Neuronal stem cell (in vitro differentiated cells): ENCODE results near the gene TAB2.

ENCODE experiments used
- DNase-seq: peaks from one replicate; pipeline ENCODE4 v3.0.0-alpha.2; 2013; ENCODE audit warnings: low spot score
- H2AFZ ChIP-seq: one replicate; pipeline ENCODE4 v1.6.1; 2013; ENCODE audit warnings: mild to moderate bottlenecking, low read length, inconsistent platforms
- H2AK5ac ChIP-seq: 2 replicates; pipeline ENCODE4 v1.6.1; 2013; ENCODE audit warnings: low read depth, mild to moderate bottlenecking, inconsistent platforms, low read length, moderate library complexity, mixed read lengths
- H2BK120ac ChIP-seq: 2 replicates; pipeline ENCODE4 v1.6.1; 2013; ENCODE audit warnings: low read depth, mild to moderate bottlenecking, inconsistent platforms, low read length, moderate library complexity, mixed read lengths
- H2BK12ac ChIP-seq: one replicate; pipeline ENCODE4 v1.6.1; 2013; ENCODE audit warnings: low read length, inconsistent platforms
- H2BK15ac ChIP-seq: 2 replicates; pipeline ENCODE4 v1.6.1; 2013; ENCODE audit warnings: mild to moderate bottlenecking, low read length, inconsistent platforms, mixed read lengths
- H2BK5ac ChIP-seq: one replicate; pipeline ENCODE4 v1.6.1; 2013; ENCODE audit warnings: inconsistent platforms, mild to moderate bottlenecking, low read length, moderate library complexity
- H3K14ac ChIP-seq: one replicate; pipeline ENCODE4 v1.6.1; 2013; ENCODE audit warnings: low read length, inconsistent platforms
- H3K18ac ChIP-seq: 2 replicates; pipeline ENCODE4 v1.6.1; 2013; ENCODE audit warnings: low read length, inconsistent platforms
- H3K23ac ChIP-seq: 2 replicates; pipeline ENCODE4 v1.6.1; 2013; ENCODE audit warnings: low read depth, mild to moderate bottlenecking, mixed read lengths, low read length, inconsistent platforms; ENCODE audit not compliant: poor library complexity
- H3K27ac ChIP-seq: replicated peaks from 3 replicates; pipeline ENCODE4 v1.5.1; 2013; ENCODE audit warnings: low read length, inconsistent platforms
- H3K27me3 ChIP-seq, 3 experiments: 2 replicates each; pipeline ENCODE4 v1.6.1; 2013; ENCODE audit warnings: low read length in 3 of 3, mild to moderate bottlenecking in 2 of 3, inconsistent platforms in 1 of 3, low read depth in 1 of 3, mixed read lengths in 1 of 3, moderate library complexity in 1 of 3; ENCODE audit not compliant: control insufficient read depth in 3 of 3, insufficient read depth in 3 of 3
- H3K36me3 ChIP-seq, 2 donors: replicated peaks in 1 of 2; 2 replicates each; pipeline ENCODE4 v1.6.1; 2013; ENCODE audit warnings: low read length in 2 of 2; ENCODE audit not compliant: control insufficient read depth in 2 of 2, insufficient read depth in 2 of 2
- H3K4ac ChIP-seq: 2 replicates; pipeline ENCODE4 v1.6.1; 2013; ENCODE audit warnings: inconsistent platforms, mild to moderate bottlenecking, low read length, moderate library complexity
- H3K4me1 ChIP-seq, 2 donors: 1 replicate in 1 of 2; 2 replicates in 1 of 2; pipeline ENCODE4 v1.6.1; 2013; ENCODE audit warnings: low read length in 2 of 2, low read depth in 1 of 2; ENCODE audit not compliant: control insufficient read depth in 2 of 2, insufficient read depth in 1 of 2
- H3K4me2 ChIP-seq: one replicate; pipeline ENCODE4 v1.6.1; 2013; ENCODE audit warnings: mild to moderate bottlenecking, low read length, inconsistent platforms; ENCODE audit not compliant: insufficient read depth, poor library complexity, severe bottlenecking
- H3K4me3 ChIP-seq, 2 donors: 2 replicates each; pipeline ENCODE4 v1.5.1; 2013; ENCODE audit warnings: low read length in 2 of 2, mild to moderate bottlenecking in 2 of 2, inconsistent platforms in 1 of 2, moderate library complexity in 1 of 2
- H3K79me1 ChIP-seq: one replicate; pipeline ENCODE4 v1.6.1; 2013; ENCODE audit warnings: low read depth, mild to moderate bottlenecking, inconsistent platforms, low read length, moderate library complexity
- H3K9ac ChIP-seq: one replicate; pipeline ENCODE4 v1.6.1; 2013; ENCODE audit warnings: mild to moderate bottlenecking, low read depth, low read length, inconsistent platforms; ENCODE audit not compliant: poor library complexity
- H3K9me3 ChIP-seq, 2 donors: replicated peaks in 1 of 2; 2 replicates each; pipeline versions ENCODE3 to v1.6.1; 2013; ENCODE audit warnings: low read length in 2 of 2, mild to moderate bottlenecking in 2 of 2, inconsistent platforms in 1 of 2, low read depth in 1 of 2, mixed read lengths in 1 of 2, moderate library complexity in 1 of 2; ENCODE audit not compliant: control insufficient read depth in 2 of 2, insufficient read depth in 1 of 2
- H4K8ac ChIP-seq: one replicate; pipeline ENCODE4 v1.6.1; 2013; ENCODE audit warnings: low read depth, mild to moderate bottlenecking, inconsistent platforms, low read length, moderate library complexity
- H4K91ac ChIP-seq: one replicate; pipeline ENCODE4 v1.6.1; 2013; ENCODE audit warnings: low read length, low read depth, mild to moderate bottlenecking, inconsistent platforms; ENCODE audit not compliant: poor library complexity
- WGBS, 2 donors: extraction: QIAGEN DNeasy Blood & Tissue Kit; methylation state at CpG; one replicate each; pipeline ENCODE4 v1.1.7; 2013; ENCODE audit warnings: missing lambda C conversion rate in 2 of 2, mixed read lengths in 1 of 2; ENCODE audit not compliant: insufficient read length in 2 of 2, insufficient replicate concordance in 1 of 2; ENCODE audit errors: extremely low coverage in 2 of 2; 5-methylcytosine and 5-hydroxymethylcytosine counted together

The TAB2 gene

DNA sequence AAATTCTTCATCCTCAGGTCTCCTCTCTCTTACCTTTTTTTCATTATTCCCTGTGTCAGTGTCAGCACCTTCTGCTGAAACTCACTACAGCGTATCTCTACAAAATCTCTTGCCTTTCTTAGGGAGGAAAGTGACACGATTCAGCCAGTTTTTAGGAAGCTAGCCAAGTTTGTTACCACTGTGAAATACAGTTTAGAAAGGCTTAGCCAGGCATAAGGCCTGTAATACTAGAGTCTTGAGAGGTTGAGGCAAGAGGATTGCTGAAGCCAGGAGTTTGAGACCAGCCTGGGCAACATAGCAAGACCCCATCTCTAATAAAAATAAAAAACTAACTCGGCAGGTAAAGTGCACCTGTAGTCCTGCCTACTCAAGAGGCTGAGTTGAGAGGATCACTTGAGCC is 16.7 kb downstream of the TAB2 start:
- Histone ChIP-seq H2BK12ac (no peak overlapping the region), H3K4me3 (no peak overlapping the region), H2AFZ (no peak overlapping the region), H2AK5ac (no peak overlapping the region), H3K9ac (no peak overlapping the region), H3K4ac (no peak overlapping the region), H3K4me1 (peaks cover 9 to 16% of the 10 kb centered on the region in 2 donors), H3K79me1 (peaks cover 3% of the 10 kb centered on the region), H3K18ac (no peak overlapping the region), H3K27ac (no peak overlapping the region), H2BK120ac (no peak overlapping the region), H4K8ac (no peak overlapping the region), H4K91ac (no peak overlapping the region), H3K14ac (no peak overlapping the region), H3K4me2 (no peak overlapping the region), H3K23ac (no peak overlapping the region), H2BK15ac (no peak overlapping the region), H2BK5ac (no peak overlapping the region), H3K9me3 (no peaks in the 10 kb centered on the region), H3K36me3 (no peaks in the 10 kb centered on the region), H3K27me3 (no peaks in the 10 kb centered on the region)
- DNase-seq = no peak
- no CpG with 5 or more reads among the region's 3 CpGs for WGBS, 2 donors

DNA sequence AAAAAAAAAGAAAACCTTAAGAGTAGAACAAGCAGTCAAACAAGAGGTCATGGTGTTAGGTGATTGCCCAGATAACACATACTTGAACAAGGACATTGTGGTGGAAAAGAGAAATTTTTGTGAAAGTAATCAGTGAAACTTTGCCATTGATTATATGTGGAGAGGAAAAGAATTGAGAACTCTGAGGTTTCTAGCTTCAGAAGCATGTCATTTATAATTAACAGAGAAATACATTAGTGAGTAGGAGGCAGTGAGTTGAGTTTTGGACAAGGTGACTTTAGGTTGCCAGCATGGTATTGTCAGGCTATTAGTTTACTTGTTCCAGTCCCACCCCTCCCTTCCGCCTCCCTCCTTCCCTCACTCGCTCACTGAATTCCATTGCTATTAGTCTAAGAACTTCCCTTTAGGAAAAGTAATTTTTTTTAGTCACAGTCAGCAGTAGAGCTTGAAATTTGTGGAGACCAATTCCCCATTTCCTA is 17.2 kb downstream of the TAB2 start:
- no CpG with 5 or more reads among the region's 2 CpGs for WGBS, 2 donors
- Histone ChIP-seq H3K4me1 (peaks cover 9 to 16% of the 10 kb centered on the region in 2 donors), H3K4ac (no peak overlapping the region), H3K18ac (no peak overlapping the region), H2BK15ac (no peak overlapping the region), H3K36me3 (no peaks in the 10 kb centered on the region), H3K9ac (no peak overlapping the region), H3K27me3 (no peaks in the 10 kb centered on the region), H3K4me3 (no peak overlapping the region), H3K9me3 (no peaks in the 10 kb centered on the region), H3K4me2 (no peak overlapping the region), H4K91ac (no peak overlapping the region), H3K79me1 (peaks cover 3% of the 10 kb centered on the region), H3K27ac (no peak overlapping the region), H3K23ac (no peak overlapping the region), H2BK120ac (no peak overlapping the region), H3K14ac (no peak overlapping the region), H2BK5ac (no peak overlapping the region), H2AK5ac (no peak overlapping the region), H4K8ac (no peak overlapping the region), H2AFZ (no peak overlapping the region), H2BK12ac (no peak overlapping the region)
- no peak for DNase-seq

- Histone ChIP-seq H3K27ac (no peak overlapping the region), H3K4ac (no peak overlapping the region), H3K18ac (no peak overlapping the region), H2BK15ac (no peak overlapping the region), H3K9me3 (no peaks in the 10 kb centered on the region), H2BK5ac (no peak overlapping the region), H3K9ac (no peak overlapping the region), H4K91ac (no peak overlapping the region), H3K36me3 (no peaks in the 10 kb centered on the region), H3K4me1 (peaks cover 9 to 16% of the 10 kb centered on the region in 2 donors), H2AFZ (no peak overlapping the region), H2AK5ac (no peak overlapping the region), H3K23ac (no peak overlapping the region), H3K4me3 (no peak overlapping the region), H3K14ac (no peak overlapping the region), H3K4me2 (no peak overlapping the region), H4K8ac (no peak overlapping the region), H3K79me1 (peaks cover 3% of the 10 kb centered on the region), H2BK120ac (no peak overlapping the region), H2BK12ac (no peak overlapping the region), H3K27me3 (no peaks in the 10 kb centered on the region)
- WGBS, 2 donors = no CpG with 5 or more reads among the region's 4 CpGs
- no peak for DNase-seq
Observed at GRCh38 chr6:149335924-149336608, 18.6 kb downstream of the TAB2 start.

DNA sequence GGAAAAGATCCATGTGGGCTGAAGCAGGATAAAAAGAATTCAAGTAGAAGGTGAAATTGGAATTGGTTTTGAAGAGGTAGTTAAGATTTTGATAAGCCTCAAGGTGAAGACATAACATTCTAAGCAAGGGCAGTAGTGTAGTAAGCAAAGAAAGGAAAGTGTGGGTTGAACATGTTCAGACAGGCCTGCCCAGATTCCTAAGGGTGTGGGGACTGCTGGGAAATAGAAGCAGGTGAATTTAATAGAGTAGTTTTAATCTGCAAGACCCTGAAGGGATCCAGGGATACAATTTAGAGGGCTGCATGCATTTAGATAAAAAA is 19.1 kb downstream of the TAB2 start:
- Histone ChIP-seq H2AFZ (no peak overlapping the region), H3K9me3 (no peaks in the 10 kb centered on the region), H2BK120ac (no peak overlapping the region), H3K9ac (no peak overlapping the region), H4K8ac (no peak overlapping the region), H4K91ac (no peak overlapping the region), H2BK5ac (no peak overlapping the region), H3K36me3 (no peaks in the 10 kb centered on the region), H3K4me1 (peaks cover 9 to 13% of the 10 kb centered on the region in 2 donors), H3K79me1 (peaks cover 3% of the 10 kb centered on the region), H3K18ac (no peak overlapping the region), H3K14ac (no peak overlapping the region), H3K4me3 (no peak overlapping the region), H3K27ac (no peak overlapping the region), H2BK15ac (no peak overlapping the region), H2BK12ac (no peak overlapping the region), H3K27me3 (no peaks in the 10 kb centered on the region), H3K4me2 (no peak overlapping the region), H3K23ac (no peak overlapping the region), H3K4ac (no peak overlapping the region), H2AK5ac (no peak overlapping the region)
- no peak for DNase-seq
